Activated CD8-positive, alpha-beta T cell treated with anti-CD3 and anti-CD28 coated beads for 36 hours (primary cell): ENCODE data around the gene VPS25. TPM values are rescaled to one million over a fixed set of nuclear protein-coding genes. Genes with fewer than 3 reads are reported as not detected.

ENCODE experiments used
- ATAC-seq: fragments of 200-7000 bp; cut with Tn5 transposase; one replicate; pipeline ENCODE4 v1.10.0; 2021; ENCODE audit warnings: mild to moderate bottlenecking, moderate library complexity
- CTCF ChIA-PET: fragments of 350-600 bp; sonication (Branson Sonifier 250); formaldehyde crosslinking; loops from one replicate; lab custom pipeline; 2021; ENCODE audit warnings: antibody characterized with exemption; lab: Charles Lee
- POLR2A ChIA-PET: fragments of 350-600 bp; sonication (Branson Sonifier 250); formaldehyde crosslinking; loops from one replicate; lab custom pipeline; 2021; ENCODE audit warnings: antibody characterized with exemption; lab: Charles Lee
- DNase-seq: peaks from one replicate; pipeline ENCODE4 v3.0.0-alpha.2; 2020
- H3K27ac Mint-ChIP-seq: one replicate; pipeline ENCODE4 v1.8.0; 2021; ENCODE audit warnings: mild to moderate bottlenecking, mixed read lengths
- H3K27me3 Mint-ChIP-seq: one replicate; pipeline ENCODE4 v1.8.0; 2021; ENCODE audit warnings: mixed read lengths
- H3K36me3 Mint-ChIP-seq: one replicate; pipeline ENCODE4 v1.8.0; 2021; ENCODE audit warnings: low read depth, mixed read lengths
- H3K4me1 Mint-ChIP-seq: one replicate; pipeline ENCODE4 v1.8.0; 2021; ENCODE audit warnings: low read depth, mixed read lengths
- H3K4me3 Mint-ChIP-seq: one replicate; pipeline ENCODE4 v1.8.0; 2021; ENCODE audit warnings: mild to moderate bottlenecking, moderate library complexity, mixed read lengths
- H3K9me3 Mint-ChIP-seq: one replicate; pipeline ENCODE4 v1.8.0; 2021; ENCODE audit warnings: mixed read lengths
- CTCF ChIP-seq: fragments of 200-600 bp; IDR thresholded peaks from one replicate; pipeline ENCODE4 v1.8.0; 2022; ENCODE audit warnings: antibody characterized with exemption, mild to moderate bottlenecking
- intact Hi-C: fragments of 100-400 bp; cut with micrococcal nuclease; formaldehyde crosslinking; loops from one replicate; pipeline ENCODE4 v1.10.0; 2022
- total RNA-seq, 2 experiments: library from RNA; stranded (reverse); gene quantifications; one replicate each; pipeline ENCODE4 v1.2.3, GENCODE V29; 2021

VPS25 gene
- total RNA-seq, 2 experiments from 2014 or later: 63.4 to 67.2 TPM

- H3K9me3 Mint-ChIP-seq: no peaks in the 10 kb centered on the region
- DNase-seq (no peak), ATAC-seq (no peak)
- peaks cover 9% of the 10 kb centered on the region for H3K27me3 Mint-ChIP-seq
- no peak overlapping the region for H3K4me3 Mint-ChIP-seq
- intact Hi-C loops: no loop called here
- peaks cover 9% of the 10 kb centered on the region for H3K4me1 Mint-ChIP-seq
- ChIA-PET CTCF (interaction anchor here (0.7 to 1.1 kb wide), 2 partner anchors 28 to 29 kb away, joined by 3 to 4 read pairs; no protein-coding TSS in a partner anchor), POLR2A (interaction anchor here (1.2 to 1.3 kb wide), 2 partner anchors 20 to 33 kb away, joined by 3 to 4 read pairs; partner anchors contain the start of gene VPS25)
- H3K27ac Mint-ChIP-seq: no peak overlapping the region
- TF ChIP-seq CTCF: no peak
- H3K36me3 Mint-ChIP-seq: peaks cover 6% of the 10 kb centered on the region
These were observed 19.3 kb downstream of the VPS25 start for GRCh38 chr17:42792545-42792944.

- no peak for TF ChIP-seq CTCF
- Mint-ChIP-seq H3K4me3 (no peak overlapping the region), H3K36me3 (peaks cover 10% of the 10 kb centered on the region), H3K4me1 (peaks cover 16% of the 10 kb centered on the region), H3K9me3 (peaks cover 2% of the 10 kb centered on the region), H3K27me3 (no peaks in the 10 kb centered on the region), H3K27ac (no peak overlapping the region)
- POLR2A ChIA-PET: interaction anchor here (1.5 kb wide), 1 partner anchor 13 kb away, joined by 5 read pairs; no protein-coding TSS in a partner anchor
- intact Hi-C loops: no loop called here
- CTCF ChIA-PET: interaction anchor here (1.1 kb wide), 1 partner anchor 25 kb away, joined by 3 read pairs; no protein-coding TSS in a partner anchor
- DNase-seq: no peak
- no peak for ATAC-seq
These were observed 21.8 kb downstream of the VPS25 start for GRCh38 chr17:42795061-42795460.

GRCh38 chr17:42795465-42795864 lies 22.2 kb downstream of the VPS25 start:
- ChIA-PET POLR2A (interaction anchor here (1.5 kb wide), 1 partner anchor 14 kb away, joined by 5 read pairs; no protein-coding TSS in a partner anchor), CTCF (interaction anchor here (1.1 kb wide), 1 partner anchor 25 kb away, joined by 3 read pairs; no protein-coding TSS in a partner anchor)
- no peak for TF ChIP-seq CTCF
- Mint-ChIP-seq H3K9me3 (peaks cover 2% of the 10 kb centered on the region), H3K27ac (no peak overlapping the region), H3K27me3 (no peaks in the 10 kb centered on the region), H3K4me3 (no peak overlapping the region), H3K36me3 (peaks cover 10% of the 10 kb centered on the region), H3K4me1 (peaks cover 16% of the 10 kb centered on the region)
- intact Hi-C loops: no loop called here
- no peak for ATAC-seq
- no peak for DNase-seq

- H3K9me3 Mint-ChIP-seq: peaks cover 2% of the 10 kb centered on the region
- ChIA-PET POLR2A (interaction anchor here (1.5 kb wide), 1 partner anchor 14 kb away, joined by 5 read pairs; no protein-coding TSS in a partner anchor), CTCF (interaction anchor here (1.1 to 2.3 kb wide), 3 partner anchors 24 to 218 kb away, joined by 3 to 11 read pairs (median 5); no protein-coding TSS in a partner anchor)
- H3K4me1 Mint-ChIP-seq: peaks cover 16% of the 10 kb centered on the region
- no peak for TF ChIP-seq CTCF
- H3K36me3 Mint-ChIP-seq: peaks cover 10% of the 10 kb centered on the region
- no peak for DNase-seq
- no peak overlapping the region for H3K4me3 Mint-ChIP-seq
- no peak for ATAC-seq
- intact Hi-C loops: no loop called here
- H3K27me3 Mint-ChIP-seq: no peaks in the 10 kb centered on the region
- H3K27ac Mint-ChIP-seq: no peak overlapping the region
These were observed 23.0 kb downstream of the VPS25 start for GRCh38 chr17:42796066-42796758.
